HG03565 (cell line): Measurements from ENCODE around the gene PAX8.
"Not testable (repeated sequence)": the region's sequence is repeated elsewhere in the genome, so short reads cannot be mapped to it uniquely, and the experiment has no call there.

Source experiments
- ATAC-seq: cut with Tn5 transposase; IDR thresholded peaks from one replicate; pipeline ENCODE4 v1.9.1; 2021; ENCODE audit warnings: mild to moderate bottlenecking, moderate library complexity; ENCODE audit not compliant: unreplicated experiment

PAX8 gene

DNA sequence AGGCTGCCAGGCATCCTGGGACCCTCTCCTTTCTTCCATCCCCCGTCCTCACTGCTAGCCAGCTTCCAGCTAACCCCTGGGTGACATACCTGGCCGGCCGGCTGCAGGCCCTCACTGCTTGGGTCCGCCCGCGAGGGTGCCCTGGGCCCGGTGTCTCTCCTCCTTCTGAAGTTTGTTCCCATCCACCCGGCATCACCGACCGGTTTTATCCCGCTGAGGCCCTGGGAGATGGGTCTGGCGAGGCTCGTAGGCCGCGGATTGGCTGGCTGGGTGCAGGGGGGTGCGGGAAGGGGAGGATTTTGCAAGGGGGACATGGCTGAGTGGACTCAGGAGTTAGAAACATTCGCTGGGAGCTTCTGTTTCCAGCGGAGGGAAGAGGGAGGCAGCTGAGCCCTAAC lies at the start of gene PAX8:
Gene PAX8 (minus strand): TSS at position 180 of the 398 bp plus-strand sequence. CDS start 527 bp downstream, outside the sequence.
- ATAC-seq: no peak

DNA sequence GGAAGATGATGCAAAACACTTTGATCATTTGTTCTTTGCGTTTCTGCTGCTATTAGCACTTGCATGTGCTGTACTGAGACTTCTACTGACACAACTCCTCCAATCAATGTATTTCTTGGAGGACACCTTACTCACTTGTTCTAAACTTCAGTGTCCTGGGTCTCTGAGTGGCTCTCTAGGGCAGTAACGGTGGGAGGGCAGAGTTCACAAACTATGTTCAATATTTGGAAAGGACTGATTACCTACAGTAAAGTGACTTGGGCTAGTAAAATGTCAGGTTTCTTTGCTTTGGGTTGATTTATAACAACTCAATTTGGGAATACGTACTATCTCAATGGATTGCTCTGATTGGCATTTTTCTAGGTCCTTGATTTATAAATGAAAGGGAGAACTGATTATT lies 49.3 kb upstream of the PAX8 start:
- ATAC-seq: no peak

DNA sequence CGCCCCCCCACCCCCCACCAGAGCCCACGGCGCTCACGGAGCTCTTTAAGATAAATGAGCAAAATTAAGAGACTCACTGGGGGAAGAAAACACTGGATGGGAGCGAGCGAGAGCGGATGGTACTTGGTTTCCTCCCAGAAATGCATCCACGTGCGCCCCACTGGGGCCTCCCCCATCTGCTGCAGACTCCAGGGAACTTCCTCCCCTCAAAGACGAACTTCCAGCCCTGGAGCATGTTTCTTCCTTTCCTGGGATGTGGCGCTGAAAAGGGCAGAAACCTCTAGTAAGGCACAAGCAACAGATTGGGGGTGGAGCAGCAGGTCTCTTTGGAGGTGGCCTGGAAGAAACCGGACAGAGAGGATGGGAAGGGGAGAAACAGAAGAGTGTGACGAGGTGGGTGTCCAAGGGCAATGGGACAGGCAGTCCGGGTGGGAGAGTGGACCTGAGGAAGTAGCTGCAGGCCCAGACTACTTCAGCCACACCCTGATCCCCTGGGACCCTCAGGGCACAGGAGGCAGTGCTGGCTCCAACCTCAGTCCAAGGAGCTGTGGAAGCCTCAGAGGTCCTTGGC lies 46.5 kb upstream of the PAX8 start:
- not testable (repeated sequence) for ATAC-seq

DNA sequence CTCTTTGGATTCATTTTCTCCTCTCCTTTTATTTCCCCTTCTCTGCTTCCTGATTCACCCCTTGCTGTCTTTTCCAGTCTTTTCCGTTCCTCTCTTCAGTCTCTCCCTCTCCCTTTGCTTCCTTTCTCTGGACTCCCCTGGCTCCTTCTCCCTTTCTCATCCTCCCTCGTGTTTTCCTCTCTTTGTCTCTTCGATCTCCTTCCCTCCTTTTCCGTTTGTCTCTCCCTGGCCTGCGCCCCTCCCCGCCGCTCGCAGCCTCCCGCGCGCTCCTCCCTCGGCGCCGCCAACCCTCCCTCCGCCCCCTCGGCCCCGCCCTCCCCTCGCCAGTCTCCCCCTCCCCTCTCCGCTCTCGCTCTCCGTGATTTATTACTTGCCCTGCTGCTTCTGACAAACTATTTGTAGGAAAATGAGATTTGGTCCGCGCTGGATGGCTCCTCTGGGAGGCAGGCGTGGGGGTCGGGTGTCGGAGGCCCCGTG lies 46.0 kb upstream of the PAX8 start:
- ATAC-seq: no peak

DNA sequence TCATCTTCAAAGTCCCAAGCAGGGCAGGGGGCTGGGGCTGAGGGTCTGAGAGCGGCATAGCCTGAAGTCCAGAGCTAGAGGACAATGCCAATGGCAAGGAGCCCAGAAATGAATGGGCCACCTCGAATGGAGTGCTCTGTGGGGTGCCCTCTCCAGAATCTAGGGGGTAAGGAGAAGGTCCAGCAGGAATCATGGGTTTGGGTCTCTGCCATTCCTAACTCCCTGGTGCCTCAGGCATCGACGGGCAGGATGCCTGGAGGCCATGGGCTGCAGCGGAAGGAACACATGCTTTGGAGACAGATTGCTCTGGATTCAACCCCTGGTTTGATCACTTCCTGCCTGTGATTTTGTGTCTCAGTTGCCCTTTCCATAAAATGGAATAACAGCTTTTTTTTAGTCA lies 44.4 kb upstream of the PAX8 start:
- not testable (repeated sequence) for ATAC-seq

GRCh38 chr2:113320106-113320505 lies 41.4 kb upstream of the PAX8 start:
- ATAC-seq: not testable (repeated sequence)

DNA sequence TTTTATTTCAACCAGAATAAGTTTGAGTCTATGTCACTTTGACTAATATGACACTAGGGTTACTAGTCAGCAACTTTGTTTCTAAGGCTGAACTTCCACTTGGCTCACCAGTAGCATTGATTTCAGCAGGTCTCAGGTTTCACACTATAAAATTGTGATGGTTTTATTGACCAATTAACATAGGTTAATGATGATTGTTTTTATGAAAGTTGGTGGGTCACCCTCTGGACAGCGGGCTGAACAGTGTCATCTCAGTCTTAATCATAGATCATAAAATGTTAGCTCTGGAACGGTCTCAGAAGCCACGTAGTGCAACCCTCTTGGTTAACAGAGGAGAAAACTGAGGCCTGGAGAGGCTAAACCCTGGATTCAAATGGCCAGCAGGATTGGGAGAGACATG lies 40.2 kb upstream of the PAX8 start:
- not testable (repeated sequence) for ATAC-seq

DNA sequence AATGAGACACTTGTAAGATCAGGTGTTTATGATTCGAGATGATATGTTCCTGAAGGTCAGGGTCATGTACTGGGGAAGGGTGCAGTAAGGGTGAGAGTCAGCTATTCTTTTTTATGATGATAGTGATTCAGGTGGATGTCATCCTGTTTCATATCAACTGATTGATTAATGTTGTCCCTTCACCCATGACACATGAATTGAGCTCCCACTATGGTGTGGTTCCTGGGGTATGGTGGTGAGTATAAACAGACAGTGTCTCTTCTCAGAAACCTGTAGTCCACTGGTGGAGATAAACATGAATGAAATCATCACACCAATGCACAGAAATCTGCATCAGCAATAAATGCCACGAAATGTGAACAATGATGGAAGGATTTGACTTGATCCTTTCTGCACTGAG lies 37.4 kb upstream of the PAX8 start:
- no peak for ATAC-seq

DNA sequence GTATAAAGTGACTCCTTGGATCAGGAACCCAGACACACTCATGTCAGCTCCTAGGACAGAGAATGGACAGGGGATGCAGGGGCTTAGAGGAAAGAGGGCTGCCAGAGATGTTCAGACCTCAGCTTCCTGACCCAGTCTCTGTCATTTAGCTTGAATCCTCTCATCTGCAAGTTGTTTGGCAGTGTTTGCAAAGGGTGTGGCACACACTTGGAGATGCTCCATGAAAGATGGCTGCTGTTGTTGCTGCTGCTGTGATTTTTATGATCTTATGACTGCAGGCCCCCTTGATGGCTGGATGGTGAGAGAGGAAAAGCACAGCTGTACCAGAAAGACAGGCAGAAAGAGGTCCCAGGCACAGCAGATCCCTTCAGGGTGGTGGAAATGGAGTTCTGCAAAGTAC lies 35.9 kb upstream of the PAX8 start:
- not testable (repeated sequence) for ATAC-seq

GRCh38 chr2:113314176-113314575 lies 35.5 kb upstream of the PAX8 start:
- ATAC-seq: not testable (repeated sequence)

GRCh38 chr2:113311781-113312180 lies 33.1 kb upstream of the PAX8 start:
- ATAC-seq: not testable (repeated sequence)

DNA sequence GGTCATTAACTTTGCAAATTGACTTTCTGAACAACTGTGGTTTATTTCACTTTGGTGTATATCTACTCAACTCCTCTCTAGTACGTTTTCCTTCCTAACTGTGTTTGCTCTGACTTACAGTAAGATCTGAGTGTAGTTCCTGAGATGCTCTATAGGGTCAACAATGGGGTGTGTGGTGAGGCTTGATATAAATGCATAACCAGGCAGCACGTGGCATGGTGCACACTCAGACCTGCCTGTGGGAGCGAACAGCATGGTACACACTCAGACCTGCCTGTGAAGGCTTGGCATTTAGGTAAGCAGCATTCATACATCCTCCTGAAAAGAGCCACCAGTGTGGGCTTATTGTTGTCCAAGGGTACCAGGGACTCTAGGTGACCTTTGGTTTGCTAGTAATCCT lies 32.5 kb upstream of the PAX8 start:
- ATAC-seq: not testable (repeated sequence)

DNA sequence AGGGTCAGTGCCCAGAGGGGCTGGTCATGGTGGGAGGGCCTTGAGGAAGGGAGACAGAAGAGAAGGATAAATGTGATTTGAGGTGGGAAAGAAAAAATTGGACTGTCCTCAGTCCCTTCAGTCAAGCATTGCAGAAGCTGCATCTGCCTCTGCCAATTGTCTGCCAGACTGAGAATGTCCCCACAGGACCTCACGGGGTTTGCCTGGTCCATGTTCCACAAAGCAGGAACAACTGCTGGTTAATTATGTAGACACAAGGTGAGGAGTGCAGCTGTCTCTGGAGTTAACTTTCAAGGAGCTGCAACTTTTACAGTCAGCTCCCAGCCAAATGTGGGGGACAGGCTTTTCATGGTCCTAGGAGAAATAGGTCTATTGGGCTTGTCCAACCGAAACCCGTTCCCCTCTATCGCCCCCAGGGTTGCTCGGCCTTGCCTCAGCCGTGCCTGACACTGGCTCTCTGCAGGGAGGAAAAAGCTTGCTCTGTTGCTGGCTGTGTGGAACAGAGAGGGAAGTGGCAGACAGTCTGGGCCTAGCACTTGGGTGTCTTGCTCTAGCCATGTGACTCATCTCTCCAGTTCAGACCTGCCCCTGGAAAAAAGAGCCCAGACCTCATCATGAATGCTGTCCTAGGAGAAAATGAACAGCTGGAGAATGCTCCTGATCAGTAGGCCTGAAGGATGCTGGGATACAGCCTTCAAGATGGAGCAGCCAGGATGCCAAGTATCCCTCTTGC lies 31.1 kb upstream of the PAX8 start:
- ATAC-seq: no peak

DNA sequence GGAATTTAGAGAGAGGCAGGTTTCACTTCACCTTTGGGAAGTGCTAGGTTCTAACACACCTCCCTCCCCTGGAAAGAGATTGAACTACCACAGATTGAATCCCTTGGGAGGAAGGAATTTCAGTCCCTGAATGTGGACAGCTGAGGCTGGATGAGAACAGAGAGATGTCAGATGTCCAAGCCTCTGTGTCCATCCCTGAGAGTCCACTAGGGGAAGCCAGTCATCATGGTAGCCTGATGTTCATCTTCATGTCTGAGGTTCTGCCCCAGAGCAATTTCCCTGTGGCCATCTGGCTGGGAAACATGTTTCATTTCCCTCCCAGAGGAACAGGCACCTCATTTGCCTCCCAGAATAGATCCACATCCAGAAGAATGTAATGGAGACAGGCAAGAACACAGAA lies 30.1 kb upstream of the PAX8 start:
- not testable (repeated sequence) for ATAC-seq

DNA sequence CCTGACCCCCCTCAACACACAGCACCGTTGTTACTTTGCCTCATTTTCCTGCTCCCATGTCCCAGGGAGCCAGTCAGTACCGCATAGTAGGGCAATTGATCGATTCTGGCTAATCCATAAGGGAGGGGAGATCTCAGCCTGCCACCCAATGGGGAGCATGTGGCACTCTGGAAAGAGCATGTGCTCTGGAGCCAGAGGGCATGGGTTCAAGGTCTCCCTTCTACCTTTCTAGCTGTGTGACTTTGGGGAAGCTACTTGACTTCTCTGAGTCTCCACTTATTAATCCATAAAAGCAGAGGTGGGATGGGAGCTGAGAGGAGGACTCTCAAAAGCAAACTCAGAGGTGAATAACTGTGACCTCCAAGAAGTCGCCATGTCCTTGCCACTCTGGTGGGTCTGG lies 27.5 kb upstream of the PAX8 start:
- not testable (repeated sequence) for ATAC-seq

DNA sequence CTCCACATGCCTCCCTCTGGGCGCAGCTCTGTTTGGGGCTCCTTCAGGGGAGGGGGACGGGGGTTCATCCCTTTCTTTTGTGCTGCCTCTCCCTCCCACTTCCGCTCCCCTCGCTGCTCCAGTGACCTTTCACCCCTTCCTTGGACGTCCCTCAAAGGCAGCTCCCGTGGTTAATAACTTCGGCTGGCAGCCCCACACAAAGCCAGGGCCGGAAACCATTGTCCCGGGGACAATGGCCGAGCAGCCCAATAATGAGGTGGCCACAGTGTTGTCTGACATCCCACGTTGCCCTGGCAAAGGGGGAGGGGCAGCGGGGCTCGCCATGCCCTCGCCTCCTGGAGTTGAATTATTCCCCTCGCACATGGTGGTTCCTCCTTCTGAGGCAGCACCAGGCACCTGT lies 27.0 kb upstream of the PAX8 start:
- not testable (repeated sequence) for ATAC-seq

DNA sequence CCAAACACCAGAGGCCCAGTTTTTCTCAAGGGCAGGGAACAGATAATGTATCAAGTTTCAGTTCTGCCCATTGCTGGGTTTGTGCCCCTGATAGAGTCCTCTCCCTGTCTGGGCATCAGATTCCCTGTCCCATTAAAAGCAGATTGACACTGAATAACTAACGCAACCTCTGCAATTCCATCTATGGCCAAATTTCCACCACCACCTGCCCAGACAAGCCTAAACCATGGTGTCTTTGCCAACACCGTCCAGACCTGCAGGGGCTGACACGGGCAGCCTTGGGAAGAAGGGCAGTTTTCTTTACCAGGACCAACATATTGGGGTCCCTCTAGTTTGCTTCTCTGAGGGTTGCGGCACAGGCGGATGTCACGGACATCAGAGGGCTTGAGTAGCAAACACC lies 26.4 kb upstream of the PAX8 start:
- no peak for ATAC-seq

DNA sequence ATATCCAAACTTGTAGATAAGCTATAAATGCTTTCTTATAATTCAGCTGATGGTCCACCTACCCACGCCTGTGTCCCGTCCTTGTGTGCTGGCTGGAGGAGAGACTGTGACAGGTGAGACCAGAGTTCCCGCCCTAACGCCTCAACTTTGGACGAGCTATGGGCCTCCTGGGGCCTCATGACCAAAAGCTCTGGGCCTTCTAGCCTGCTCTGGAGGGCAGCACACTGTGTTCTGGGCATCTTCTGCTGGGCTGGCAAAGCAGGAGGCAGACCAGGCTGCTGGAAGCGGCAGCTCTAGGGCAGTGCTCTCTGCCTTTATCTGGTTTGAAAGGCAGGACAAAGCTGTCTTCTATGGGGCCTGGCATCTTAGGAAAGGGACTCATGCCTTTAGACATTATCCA lies 26.0 kb upstream of the PAX8 start:
- ATAC-seq: no peak

DNA sequence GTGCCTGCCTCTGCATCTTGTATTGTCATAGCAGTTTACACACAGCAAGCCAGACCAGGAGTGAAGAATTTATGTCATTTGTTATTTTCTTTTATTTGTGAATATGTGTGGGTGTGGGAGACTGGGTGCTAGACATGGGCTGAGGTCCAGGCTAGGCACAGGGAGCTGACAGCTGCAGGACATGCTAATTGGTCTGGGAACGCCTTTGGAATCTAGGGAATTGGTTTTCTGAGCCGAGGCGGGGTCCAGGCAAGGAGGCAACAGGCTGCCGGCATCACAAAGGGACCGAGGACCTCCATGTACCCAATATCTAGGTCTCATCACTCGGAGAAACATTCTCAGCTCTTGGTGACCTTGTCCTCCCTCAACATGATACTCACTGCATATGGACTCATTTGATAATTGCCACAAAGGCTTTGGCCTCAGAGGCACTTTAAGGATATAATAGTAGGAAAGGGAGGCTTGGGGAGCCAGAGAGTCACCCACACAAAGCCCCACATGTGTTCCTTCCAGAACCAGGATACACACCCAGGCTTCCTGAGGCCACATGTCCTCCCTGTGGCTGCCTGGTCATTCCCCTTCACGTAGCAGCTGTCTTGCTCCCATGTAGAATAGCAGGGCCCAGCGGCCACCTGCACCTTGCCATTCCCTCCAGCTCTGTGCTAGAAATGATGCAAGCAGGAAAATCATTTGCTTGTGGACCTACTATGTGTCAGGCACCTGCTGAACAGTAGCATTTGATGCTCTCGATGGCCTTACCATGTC lies 23.7 kb upstream of the PAX8 start:
- not testable (repeated sequence) for ATAC-seq

DNA sequence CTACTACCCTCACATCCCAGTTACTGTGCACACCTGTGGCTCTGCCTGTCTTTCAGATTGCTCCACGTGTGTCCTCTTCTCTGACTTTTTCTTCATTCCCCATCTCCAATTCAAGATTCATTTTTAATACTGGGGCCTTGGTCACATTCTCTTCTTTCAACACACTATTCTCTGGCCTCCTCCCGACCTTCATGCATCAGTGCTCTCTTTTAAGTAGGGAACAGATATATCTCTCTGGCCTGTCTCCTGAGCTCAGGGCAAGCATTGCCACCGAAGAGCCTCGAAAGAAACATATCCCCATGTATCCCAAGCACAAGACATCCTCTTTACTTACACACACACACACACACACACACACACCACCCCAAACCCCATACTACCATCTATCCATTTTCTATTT lies 21.6 kb upstream of the PAX8 start:
- no peak for ATAC-seq

GRCh38 chr2:113298176-113298575 lies 19.5 kb upstream of the PAX8 start:
- no peak for ATAC-seq

DNA sequence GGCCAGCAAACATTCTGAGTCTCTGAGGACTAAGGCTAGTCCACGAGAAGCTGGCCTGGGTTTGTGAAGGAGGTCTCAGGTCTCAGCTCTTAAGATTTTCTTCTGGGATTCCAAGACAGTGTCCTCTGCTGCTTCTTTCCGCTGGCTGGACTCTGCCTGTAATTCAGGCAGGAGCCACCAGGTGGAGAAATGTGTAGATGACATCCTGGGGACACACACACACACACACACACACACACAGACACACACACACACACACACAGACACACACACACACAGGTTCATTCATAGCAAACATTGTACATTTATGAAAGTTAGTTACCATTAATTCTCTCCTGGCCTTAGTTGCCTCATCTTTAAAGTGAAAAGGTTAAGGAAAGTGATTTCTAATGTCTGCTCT lies 18.9 kb upstream of the PAX8 start:
- ATAC-seq: not testable (repeated sequence)
